Endodermal cell (in vitro differentiated cells): ENCODE results near the gene OSM. TPM values are rescaled to one million over a fixed set of nuclear protein-coding genes. Genes with fewer than 3 reads are reported as not detected.
A peak's percentile ranks its signal among the peaks of the same experiment; 100 is the strongest.

Experiments used
- DNase-seq: peaks from one replicate; pipeline ENCODE4 v3.0.0-alpha.2; 2017
- H3K27ac ChIP-seq: 2 replicates; pipeline ENCODE4 v1.5.1; 2013; ENCODE audit warnings: mild to moderate bottlenecking, low read depth, low read length, moderate library complexity
- H3K27me3 ChIP-seq: 2 replicates; pipeline ENCODE4 v1.6.1; 2013; ENCODE audit warnings: mild to moderate bottlenecking, low read length, moderate library complexity; ENCODE audit not compliant: insufficient read depth, control insufficient read depth, poor library complexity, severe bottlenecking
- H3K36me3 ChIP-seq: 2 replicates; pipeline ENCODE4 v1.7.0; 2013; ENCODE audit warnings: mild to moderate bottlenecking, low read length, moderate library complexity; ENCODE audit not compliant: control insufficient read depth, insufficient read depth
- H3K4me1 ChIP-seq: one replicate; pipeline ENCODE4 v1.7.0; 2013; ENCODE audit warnings: low read length; ENCODE audit not compliant: control insufficient read depth, insufficient read depth
- H3K4me3 ChIP-seq: 2 replicates; pipeline ENCODE4 v1.5.1; 2013; ENCODE audit warnings: mild to moderate bottlenecking, low read length, moderate library complexity
- H3K9ac ChIP-seq: 2 replicates; pipeline ENCODE4 v1.6.1; 2013; ENCODE audit warnings: mild to moderate bottlenecking, low read length, moderate library complexity; ENCODE audit not compliant: poor library complexity, severe bottlenecking; ENCODE audit errors: extremely low read depth
- H3K9me3 ChIP-seq: 2 replicates; pipeline ENCODE4 v1.6.1; 2013; ENCODE audit warnings: mild to moderate bottlenecking, low read length, moderate library complexity; ENCODE audit not compliant: control insufficient read depth
- H3K27ac Mint-ChIP-seq: 2 replicates; pipeline ENCODE4 v1.8.0; 2020; ENCODE audit warnings: mixed read lengths
- H3K27me3 Mint-ChIP-seq: 2 replicates; pipeline ENCODE4 v1.8.0; 2021; ENCODE audit warnings: mild to moderate bottlenecking, mixed read lengths; ENCODE audit not compliant: insufficient read depth
- H3K36me3 Mint-ChIP-seq: 2 replicates; pipeline ENCODE4 v1.8.0; 2020; ENCODE audit warnings: low read depth, mixed read lengths
- H3K4me1 Mint-ChIP-seq: 2 replicates; pipeline ENCODE4 v1.8.0; 2020; ENCODE audit warnings: mixed read lengths
- H3K4me3 Mint-ChIP-seq: 2 replicates; pipeline ENCODE4 v1.8.0; 2020; ENCODE audit warnings: mild to moderate bottlenecking, moderate library complexity, mixed read lengths
- H3K9me3 Mint-ChIP-seq: 2 replicates; pipeline ENCODE4 v1.8.0; 2020; ENCODE audit warnings: mild to moderate bottlenecking, mixed read lengths
- WGBS, 2 experiments: methylation state at CpG; one replicate each; pipeline versions ENCODE4 v1.1.5 to v1.1.7; 2013; ENCODE audit warnings: missing lambda C conversion rate in 2 of 2, mixed read lengths in 1 of 2; ENCODE audit not compliant: insufficient coverage in 1 of 2, insufficient read length in 1 of 2; 5-methylcytosine and 5-hydroxymethylcytosine counted together
- total RNA-seq, 2 donors: library from RNA; stranded (reverse); fragmentation: NEBNext Ultra II Directional in 1 of 2; extraction: Animal tissue kit (Norgen Biotek cat#: 25700) in 1 of 2; gene quantifications; 2 replicates in 1 of 2; 3 replicates in 1 of 2; pipeline ENCODE4 v1.2.1, GENCODE V29; 2021
- TF ChIP-seq, protein P1 (sequence below): fragments of 200-600 bp; sonication (generic); conservative IDR thresholded peaks from 2 replicates; pipeline ENCODE4 v1.5.0; 2021; ENCODE audit warnings: antibody characterized with exemption, mild to moderate bottlenecking

Gene OSM
- total RNA-seq, 2 donors from 2014 or later, result not detected

DNA sequence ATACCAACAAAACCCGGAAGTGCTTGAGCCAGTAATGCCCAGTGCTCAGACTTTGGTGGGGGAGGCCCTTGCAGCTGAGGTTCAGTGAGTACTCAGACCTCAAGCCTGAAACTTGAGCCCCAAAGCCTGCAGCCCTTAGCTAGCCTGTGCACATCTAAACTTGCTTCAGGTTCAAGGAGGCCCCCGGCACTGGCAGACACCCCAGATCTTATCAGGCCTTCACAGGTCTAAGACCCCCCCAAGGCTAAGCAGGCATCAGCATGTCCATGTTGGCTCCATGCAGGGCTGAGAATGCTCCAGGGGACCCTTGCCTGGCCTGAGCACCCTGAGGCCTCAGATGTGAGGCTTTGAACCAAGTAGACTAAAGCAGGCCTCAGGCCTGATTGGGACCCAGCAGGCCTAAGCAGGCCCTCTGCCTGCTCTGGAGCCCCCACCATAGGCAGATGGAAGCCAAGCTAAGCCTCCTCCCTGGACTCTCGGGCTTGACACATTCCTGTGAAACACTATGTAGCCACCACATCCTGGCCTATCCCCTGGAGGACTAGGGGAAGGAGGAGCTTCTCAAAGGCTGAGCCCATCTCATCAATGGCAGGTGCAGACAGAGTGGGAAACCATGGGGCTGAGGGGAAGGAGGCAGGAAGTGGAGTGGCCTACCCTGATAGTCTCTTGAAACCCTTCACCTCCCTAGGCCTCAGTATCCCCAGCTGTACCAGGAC, 23.8 kb upstream of the OSM start:
- WGBS, 2 experiments, result 56 to 73% methylated on average over 2 to 3 of the region's 3 CpGs
- Mint-ChIP-seq H3K4me3 (peak overlapping the region; percentile 63), H3K36me3 (peaks cover 19% of the 10 kb centered on the region), H3K27me3 (no peaks in the 10 kb centered on the region), H3K27ac (no peak overlapping the region), H3K9me3 (no peaks in the 10 kb centered on the region), H3K4me1 (peaks cover 10% of the 10 kb centered on the region)
- Histone ChIP-seq H3K9ac (no peak overlapping the region), H3K9me3 (no peaks in the 10 kb centered on the region), H3K27me3 (no peaks in the 10 kb centered on the region), H3K36me3 (peaks cover 12% of the 10 kb centered on the region), H3K4me1 (peaks cover 10% of the 10 kb centered on the region), H3K4me3 (peak overlapping the region; percentile 86), H3K27ac (no peak overlapping the region)
- peak; percentile 73 for DNase-seq
- TF ChIP-seq, protein P1, sequence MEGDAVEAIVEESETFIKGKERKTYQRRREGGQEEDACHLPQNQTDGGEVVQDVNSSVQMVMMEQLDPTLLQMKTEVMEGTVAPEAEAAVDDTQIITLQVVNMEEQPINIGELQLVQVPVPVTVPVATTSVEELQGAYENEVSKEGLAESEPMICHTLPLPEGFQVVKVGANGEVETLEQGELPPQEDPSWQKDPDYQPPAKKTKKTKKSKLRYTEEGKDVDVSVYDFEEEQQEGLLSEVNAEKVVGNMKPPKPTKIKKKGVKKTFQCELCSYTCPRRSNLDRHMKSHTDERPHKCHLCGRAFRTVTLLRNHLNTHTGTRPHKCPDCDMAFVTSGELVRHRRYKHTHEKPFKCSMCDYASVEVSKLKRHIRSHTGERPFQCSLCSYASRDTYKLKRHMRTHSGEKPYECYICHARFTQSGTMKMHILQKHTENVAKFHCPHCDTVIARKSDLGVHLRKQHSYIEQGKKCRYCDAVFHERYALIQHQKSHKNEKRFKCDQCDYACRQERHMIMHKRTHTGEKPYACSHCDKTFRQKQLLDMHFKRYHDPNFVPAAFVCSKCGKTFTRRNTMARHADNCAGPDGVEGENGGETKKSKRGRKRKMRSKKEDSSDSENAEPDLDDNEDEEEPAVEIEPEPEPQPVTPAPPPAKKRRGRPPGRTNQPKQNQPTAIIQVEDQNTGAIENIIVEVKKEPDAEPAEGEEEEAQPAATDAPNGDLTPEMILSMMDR, result no peak

DNA sequence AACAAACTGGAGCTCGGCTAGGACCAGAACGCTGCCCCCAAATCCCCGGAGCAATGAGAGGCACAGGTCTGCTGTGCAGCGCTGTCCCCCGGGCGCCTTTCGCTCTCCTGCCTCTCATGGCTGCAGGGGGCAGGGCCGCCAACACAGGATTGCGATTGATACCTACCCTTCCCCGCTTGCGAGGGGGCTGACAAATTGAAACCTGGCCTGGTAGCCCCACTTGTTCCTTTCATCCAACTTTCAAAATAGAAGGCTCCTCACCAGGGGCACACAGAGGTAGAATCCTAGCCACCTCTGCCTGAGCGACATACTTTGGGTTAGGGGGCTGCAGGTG, 23.3 kb upstream of the OSM start:
- no peaks in the 10 kb centered on the region for H3K9me3 Mint-ChIP-seq
- H3K4me1 Mint-ChIP-seq, result peaks cover 10% of the 10 kb centered on the region
- peak overlapping the region; percentile 68 for H3K27ac Mint-ChIP-seq
- no peak overlapping the region for H3K9ac ChIP-seq
- H3K4me3 ChIP-seq, result peak overlapping the region; percentile 86
- H3K9me3 ChIP-seq, result no peaks in the 10 kb centered on the region
- H3K4me3 Mint-ChIP-seq, result peak overlapping the region; percentile 63
- TF ChIP-seq, protein P1, result peak; percentile 28
- no peak overlapping the region for H3K27ac ChIP-seq
- peaks cover 19% of the 10 kb centered on the region for H3K36me3 Mint-ChIP-seq
- DNase-seq, result no peak
- no peaks in the 10 kb centered on the region for H3K27me3 ChIP-seq
- peaks cover 12% of the 10 kb centered on the region for H3K36me3 ChIP-seq
- WGBS, 2 experiments, result 16 to 23% methylated on average over 4 to 12 of the region's 12 CpGs
- H3K4me1 ChIP-seq, result peaks cover 10% of the 10 kb centered on the region
- no peaks in the 10 kb centered on the region for H3K27me3 Mint-ChIP-seq

GRCh38 chr22:30289141-30289979, 22.7 kb upstream of the OSM start, which contains the start of gene CASTOR1:
TSS of gene CASTOR1 (minus strand) at chr22:30289505. CDS start at chr22:30289497, 8 bp downstream.
- no peaks in the 10 kb centered on the region for H3K9me3 ChIP-seq
- H3K27ac ChIP-seq, result peak within 1 kb of the TSS; percentile 22
- Mint-ChIP-seq H3K9me3 (no peaks in the 10 kb centered on the region), H3K27me3 (no peaks in the 10 kb centered on the region), H3K4me1 (peaks cover 10% of the 10 kb centered on the region), H3K27ac (peak within 1 kb of the TSS; percentile 93), H3K36me3 (peaks cover 18% of the 10 kb centered on the region), H3K4me3 (peak within 1 kb of the TSS; percentile 63)
- peaks cover 10% of the 10 kb centered on the region for H3K4me1 ChIP-seq
- no peaks in the 10 kb centered on the region for H3K27me3 ChIP-seq
- TF ChIP-seq, protein P1, result no peak
- WGBS, 2 experiments, result 0 to 1% methylated on average over 35 to 85 of the region's 85 CpGs
- H3K4me3 ChIP-seq, result peak within 1 kb of the TSS; percentile 86
- H3K36me3 ChIP-seq, result peaks cover 12% of the 10 kb centered on the region
- DNase-seq, result peak; percentile 99
- H3K9ac ChIP-seq, result peak within 1 kb of the TSS; percentile 59
